HG03066 (cell line): Measurements from ENCODE around the gene BTBD16.

Experiments
- ATAC-seq: cut with Tn5 transposase; IDR thresholded peaks from one replicate; pipeline ENCODE4 v1.9.1; 2021; ENCODE audit warnings: low read depth; ENCODE audit not compliant: unreplicated experiment

The BTBD16 gene

GRCh38 chr10:122336961-122337360 lies 65.9 kb downstream of the BTBD16 start:
- ATAC-seq, result no peak

GRCh38 chr10:122338609-122339441 lies 67.7 kb downstream of the BTBD16 start:
- no peak for ATAC-seq

DNA sequence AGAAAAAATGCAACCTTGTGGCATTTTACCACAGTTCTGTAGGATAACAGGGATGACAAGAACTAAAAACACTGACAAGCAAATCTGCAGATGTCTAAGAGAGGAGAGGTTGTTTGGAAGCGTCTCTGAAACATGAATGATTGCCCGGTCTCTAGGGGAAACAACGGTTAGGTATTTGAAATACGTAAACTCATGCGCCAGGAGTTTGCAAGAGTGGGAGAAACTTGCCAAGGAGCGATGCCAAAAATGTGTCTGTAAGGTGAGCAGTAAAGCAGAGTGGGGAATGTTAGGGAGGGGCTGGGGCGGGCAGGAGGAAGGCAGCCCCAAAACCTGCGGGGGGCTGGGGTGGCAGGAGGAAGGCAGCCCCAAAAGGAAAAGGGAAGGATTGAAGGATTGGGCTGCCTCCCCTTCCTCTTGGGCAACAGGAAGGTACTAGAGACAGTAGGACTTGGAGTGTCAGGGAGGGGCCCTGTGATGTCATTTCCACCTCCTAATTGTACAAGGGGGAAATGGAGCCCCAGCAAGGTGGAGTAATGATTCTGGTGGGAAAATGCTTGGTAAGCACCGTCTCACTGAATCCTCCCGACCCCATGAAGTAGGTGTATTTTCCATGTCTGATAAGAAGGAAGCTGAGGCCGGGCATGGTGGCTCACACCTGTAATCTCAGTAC lies 70.2 kb downstream of the BTBD16 start:
- no peak for ATAC-seq

GRCh38 chr10:122342293-122343134 lies 71.4 kb downstream of the BTBD16 start:
- no peak for ATAC-seq

GRCh38 chr10:122343135-122343800 lies 72.2 kb downstream of the BTBD16 start:
- ATAC-seq, result no peak

- no peak for ATAC-seq
These were observed 72.8 kb downstream of the BTBD16 start for GRCh38 chr10:122343936-122344335.

GRCh38 chr10:122344741-122345258 lies 73.7 kb downstream of the BTBD16 start:
- ATAC-seq, result no peak

GRCh38 chr10:122346326-122346950 lies 75.3 kb downstream of the BTBD16 start:
- ATAC-seq, result no peak

GRCh38 chr10:122347170-122347841 lies 76.2 kb downstream of the BTBD16 start:
- no peak for ATAC-seq

- ATAC-seq, result no peak
These were observed 77.4 kb downstream of the BTBD16 start for GRCh38 chr10:122348512-122348911.

DNA sequence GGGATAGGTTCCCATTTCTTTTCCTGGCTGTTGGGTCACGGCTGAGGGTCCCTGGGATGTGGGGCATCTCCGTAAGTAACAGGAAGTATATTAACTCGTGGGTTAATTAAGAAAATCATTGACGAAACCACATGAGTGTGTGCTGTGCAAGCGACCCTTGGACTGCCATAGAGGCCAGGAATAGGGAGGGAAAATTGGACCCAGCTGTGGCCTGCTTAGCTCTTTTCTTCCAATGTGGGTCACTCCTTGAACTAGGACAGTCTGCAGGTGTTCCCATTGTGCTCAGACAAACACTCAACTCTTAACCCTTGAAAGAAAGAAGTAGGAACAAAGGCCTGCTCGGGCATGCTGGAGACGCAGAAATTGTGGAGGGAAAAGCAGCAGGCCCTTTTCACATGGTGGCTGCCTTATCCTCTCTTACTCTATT lies 77.9 kb downstream of the BTBD16 start:
- no peak for ATAC-seq

DNA sequence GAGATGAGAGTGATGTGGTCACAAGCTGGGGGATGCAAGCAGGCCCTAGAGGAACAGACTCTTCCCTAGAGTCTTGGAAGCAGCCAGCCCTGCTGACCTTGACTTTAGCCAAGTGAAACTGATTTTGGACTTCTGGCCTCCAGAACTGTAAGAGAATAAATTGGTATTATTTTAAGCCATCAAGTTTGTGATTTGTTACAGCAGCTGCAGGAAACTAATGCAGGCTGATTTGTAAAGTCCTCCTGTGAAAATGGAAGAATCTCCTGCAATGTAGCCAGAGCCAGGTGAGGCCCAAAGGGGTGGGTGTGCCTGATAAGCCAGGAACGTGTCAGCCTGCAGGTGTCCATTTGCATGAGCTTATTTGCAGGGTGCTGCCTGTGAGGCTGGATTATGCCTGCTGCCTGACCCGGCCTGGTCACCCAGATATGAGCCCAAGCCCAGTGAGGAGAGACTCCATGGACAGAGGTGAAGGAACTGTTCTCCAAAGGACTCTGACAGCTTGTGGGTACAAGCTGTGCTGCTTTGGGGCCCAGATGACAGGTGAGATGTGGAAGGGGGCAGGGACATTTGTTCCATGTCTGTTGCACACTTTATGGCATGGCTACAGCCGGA lies 78.8 kb downstream of the BTBD16 start:
- ATAC-seq, result no peak

DNA sequence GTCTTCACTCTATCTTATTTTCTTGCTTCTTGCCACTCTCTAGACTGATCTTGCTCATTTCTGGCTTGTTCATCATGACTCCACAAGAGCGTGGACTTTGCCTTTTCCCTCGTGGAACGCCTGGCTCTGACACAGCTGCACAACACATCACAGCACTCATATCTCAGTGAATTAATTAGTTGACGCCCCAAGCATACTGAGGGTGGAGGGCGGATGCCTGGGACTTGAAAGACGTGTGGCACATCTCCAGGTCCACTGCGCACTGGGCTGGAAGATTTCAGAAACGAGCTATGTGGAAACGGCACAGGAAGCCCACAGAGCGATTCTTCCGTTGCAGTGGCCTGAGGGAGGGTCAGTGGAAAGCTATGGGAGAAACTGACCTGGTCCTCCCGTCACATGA lies 79.8 kb downstream of the BTBD16 start:
- no peak for ATAC-seq

GRCh38 chr10:122352817-122353525 lies 81.9 kb downstream of the BTBD16 start:
- no peak for ATAC-seq

GRCh38 chr10:122354383-122354782 lies 83.3 kb downstream of the BTBD16 start:
- no peak for ATAC-seq

DNA sequence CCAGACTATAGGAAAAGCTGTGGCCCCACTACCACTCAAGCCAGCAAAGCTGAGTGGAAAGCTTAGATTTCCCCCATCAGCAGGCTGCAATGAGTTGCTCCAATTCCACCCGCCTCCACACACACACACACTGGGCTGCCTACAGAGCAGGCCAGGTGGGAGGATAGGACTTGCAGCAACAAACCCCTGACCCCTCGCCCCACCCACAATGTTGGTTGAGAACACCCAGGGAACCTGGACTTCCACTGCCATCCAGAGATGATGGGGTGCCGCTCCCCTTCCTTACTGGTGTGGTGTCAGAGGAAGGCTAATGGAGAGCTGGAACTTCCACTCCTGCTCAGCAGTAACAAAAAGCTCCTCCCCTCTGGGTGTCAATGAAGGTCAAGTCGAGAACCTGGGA lies 86.6 kb downstream of the BTBD16 start:
- ATAC-seq, result no peak

GRCh38 chr10:122359621-122360020 lies 88.5 kb downstream of the BTBD16 start:
- no peak for ATAC-seq

DNA sequence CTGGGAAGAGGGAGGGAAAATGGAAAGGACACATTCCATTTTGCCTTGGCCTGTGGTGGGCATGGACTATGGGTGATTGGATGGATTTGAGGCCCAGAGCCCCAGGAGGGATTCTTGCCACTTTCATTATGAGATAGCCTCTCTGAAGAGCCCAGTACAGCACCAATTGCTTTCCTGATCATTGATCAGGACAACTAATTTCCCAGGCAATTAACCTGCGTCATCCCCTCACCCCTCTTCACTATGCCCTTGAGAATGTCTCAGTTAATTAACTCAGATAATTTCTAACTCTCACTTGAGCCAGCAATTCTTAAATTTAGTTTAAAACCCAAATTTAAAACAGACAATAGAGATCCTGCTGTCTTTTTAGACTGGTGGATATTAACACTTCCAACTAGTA lies 90.0 kb downstream of the BTBD16 start:
- no peak for ATAC-seq
